Endometrial microvascular endothelial cells (primary cell): Measurements from ENCODE around the gene MYADML2. TPM values are rescaled to one million over a fixed set of nuclear protein-coding genes. Genes with fewer than 3 reads are reported as not detected.
"Not testable (repeated sequence)": the region's sequence is repeated elsewhere in the genome, so short reads cannot be mapped to it uniquely, and the experiment has no call there.

ENCODE experiments used
- in situ Hi-C: cut with HindIII; loops from 2 replicates; pipeline ENCODE4 v1.10.0; 2017; ENCODE audit warnings: low sequenced_read_pairs, low pct_unique_long_range_greater_than_20kb; ENCODE audit errors: inconsistent ontology term
- total RNA-seq: library from RNA; depleted of rRNA; stranded (reverse); fragments of >200 nt; gene quantifications from one replicate; pipeline ENCODE4 v1.2.3, GENCODE V29; 2015; ENCODE audit errors: inconsistent ontology term

The MYADML2 gene
- not detected for total RNA-seq

- in situ Hi-C loops, result no loop called here
Observed at GRCh38 chr17:81947189-81947588, at the start of gene MYADML2. MYADML2 (minus strand) TSS chr17:81947233; CDS start chr17:81941741, 5,492 bp downstream.

GRCh38 chr17:81996232-81996756, 49.3 kb upstream of the MYADML2 start:
- in situ Hi-C loops, result no loop called here

- in situ Hi-C loops, result no loop called here
Observed at GRCh38 chr17:81995463-81996231, 48.6 kb upstream of the MYADML2 start.

GRCh38 chr17:81994593-81995462, 47.8 kb upstream of the MYADML2 start:
- in situ Hi-C loops, result no loop called here

- in situ Hi-C loops, result no loop called here
Observed at GRCh38 chr17:81993729-81994592, 46.9 kb upstream of the MYADML2 start.

- in situ Hi-C loops, result no loop called here
Observed at GRCh38 chr17:81992306-81993102, 45.5 kb upstream of the MYADML2 start.

- in situ Hi-C loops, result no loop called here
Observed at GRCh38 chr17:81991684-81992305, 44.8 kb upstream of the MYADML2 start.

- in situ Hi-C loops, result no loop called here
Observed at GRCh38 chr17:81990836-81991683, 44.0 kb upstream of the MYADML2 start.

- in situ Hi-C loops, result no loop called here
Observed at GRCh38 chr17:81987161-81987770, 40.2 kb upstream of the MYADML2 start.

GRCh38 chr17:81986606-81987005, 39.6 kb upstream of the MYADML2 start:
- in situ Hi-C loops, result no loop called here

GRCh38 chr17:81984773-81985410, 37.9 kb upstream of the MYADML2 start:
- in situ Hi-C loops, result no loop called here

- in situ Hi-C loops, result no loop called here
Observed at GRCh38 chr17:81983639-81984373, 36.8 kb upstream of the MYADML2 start.

- in situ Hi-C loops, result no loop called here
Observed at GRCh38 chr17:81983011-81983638, 36.1 kb upstream of the MYADML2 start.

- in situ Hi-C loops, result not testable (repeated sequence)
Observed at GRCh38 chr17:81981511-81981910, 34.5 kb upstream of the MYADML2 start.
